Retinal pigment epithelial cell (primary cell): ENCODE measurements around the gene LRPAP1.

ENCODE experiments used
- DNase-seq: peaks from one replicate; pipeline ENCODE4 v3.0.0-alpha.2; 2010; ENCODE audit warnings: low read depth
- H3K4me3 ChIP-seq: 2 replicates; pipeline ENCODE4 v1.5.1; 2011; ENCODE audit warnings: mild to moderate bottlenecking, low read length, control low read depth, moderate library complexity
- TF ChIP-seq, protein P1 (sequence below): conservative IDR thresholded peaks from 2 replicates; pipeline ENCODE4 v1.5.1; 2011; ENCODE audit warnings: low read depth, low read length, control low read depth, inconsistent platforms

The LRPAP1 gene

DNA sequence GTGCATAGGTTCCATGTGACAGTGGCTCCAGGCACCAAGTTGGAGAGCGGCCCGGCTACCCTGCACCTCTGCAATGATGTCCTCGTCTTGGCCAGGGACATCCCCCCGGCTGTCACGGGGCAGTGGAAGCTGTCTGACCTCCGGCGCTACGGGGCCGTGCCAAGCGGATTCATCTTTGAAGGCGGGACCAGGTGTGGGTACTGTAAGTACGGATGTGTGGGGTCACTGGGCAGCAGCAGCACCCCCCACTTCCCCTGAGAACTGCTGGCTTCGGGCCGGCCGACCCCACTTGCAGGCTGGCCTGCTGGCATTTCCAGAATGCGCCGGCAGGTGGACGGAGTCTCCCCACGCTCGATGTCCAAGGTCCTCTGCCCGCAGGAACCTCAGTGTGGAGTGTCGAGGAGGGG lies 55.9 kb downstream of the LRPAP1 start:
- no peak for DNase-seq
- H3K4me3 ChIP-seq: no peak overlapping the region
- TF ChIP-seq, protein P1, sequence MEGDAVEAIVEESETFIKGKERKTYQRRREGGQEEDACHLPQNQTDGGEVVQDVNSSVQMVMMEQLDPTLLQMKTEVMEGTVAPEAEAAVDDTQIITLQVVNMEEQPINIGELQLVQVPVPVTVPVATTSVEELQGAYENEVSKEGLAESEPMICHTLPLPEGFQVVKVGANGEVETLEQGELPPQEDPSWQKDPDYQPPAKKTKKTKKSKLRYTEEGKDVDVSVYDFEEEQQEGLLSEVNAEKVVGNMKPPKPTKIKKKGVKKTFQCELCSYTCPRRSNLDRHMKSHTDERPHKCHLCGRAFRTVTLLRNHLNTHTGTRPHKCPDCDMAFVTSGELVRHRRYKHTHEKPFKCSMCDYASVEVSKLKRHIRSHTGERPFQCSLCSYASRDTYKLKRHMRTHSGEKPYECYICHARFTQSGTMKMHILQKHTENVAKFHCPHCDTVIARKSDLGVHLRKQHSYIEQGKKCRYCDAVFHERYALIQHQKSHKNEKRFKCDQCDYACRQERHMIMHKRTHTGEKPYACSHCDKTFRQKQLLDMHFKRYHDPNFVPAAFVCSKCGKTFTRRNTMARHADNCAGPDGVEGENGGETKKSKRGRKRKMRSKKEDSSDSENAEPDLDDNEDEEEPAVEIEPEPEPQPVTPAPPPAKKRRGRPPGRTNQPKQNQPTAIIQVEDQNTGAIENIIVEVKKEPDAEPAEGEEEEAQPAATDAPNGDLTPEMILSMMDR: no peak

DNA sequence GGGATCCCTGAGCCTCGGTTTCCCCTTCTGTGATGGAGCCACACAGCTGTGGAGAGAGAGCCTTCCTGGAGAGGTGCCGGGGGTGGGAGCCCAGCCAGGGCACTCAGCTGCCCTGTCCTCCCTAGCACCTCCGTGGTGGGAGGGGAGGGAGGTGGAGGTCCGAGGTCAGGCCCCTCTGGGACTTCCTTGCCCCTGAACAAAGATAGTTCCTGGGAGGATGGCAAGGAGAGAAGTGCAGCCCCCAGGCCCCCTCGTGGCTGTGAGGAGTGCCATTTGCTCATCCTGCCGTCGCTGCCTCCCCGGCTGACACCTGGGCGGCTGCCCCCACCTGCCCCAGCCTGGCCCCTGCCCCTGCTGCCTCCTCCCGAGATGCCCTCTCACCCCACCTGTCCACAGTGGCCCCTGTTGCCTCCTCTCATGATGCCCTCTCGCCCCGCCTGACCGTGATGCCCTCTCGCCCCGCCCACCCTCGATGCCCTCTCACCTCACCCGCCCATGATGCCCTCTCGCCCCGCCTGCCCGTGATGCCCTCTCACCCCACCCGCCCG lies 56.4 kb downstream of the LRPAP1 start:
- H3K4me3 ChIP-seq: no peak overlapping the region
- TF ChIP-seq, protein P1: no peak
- DNase-seq: no peak

DNA sequence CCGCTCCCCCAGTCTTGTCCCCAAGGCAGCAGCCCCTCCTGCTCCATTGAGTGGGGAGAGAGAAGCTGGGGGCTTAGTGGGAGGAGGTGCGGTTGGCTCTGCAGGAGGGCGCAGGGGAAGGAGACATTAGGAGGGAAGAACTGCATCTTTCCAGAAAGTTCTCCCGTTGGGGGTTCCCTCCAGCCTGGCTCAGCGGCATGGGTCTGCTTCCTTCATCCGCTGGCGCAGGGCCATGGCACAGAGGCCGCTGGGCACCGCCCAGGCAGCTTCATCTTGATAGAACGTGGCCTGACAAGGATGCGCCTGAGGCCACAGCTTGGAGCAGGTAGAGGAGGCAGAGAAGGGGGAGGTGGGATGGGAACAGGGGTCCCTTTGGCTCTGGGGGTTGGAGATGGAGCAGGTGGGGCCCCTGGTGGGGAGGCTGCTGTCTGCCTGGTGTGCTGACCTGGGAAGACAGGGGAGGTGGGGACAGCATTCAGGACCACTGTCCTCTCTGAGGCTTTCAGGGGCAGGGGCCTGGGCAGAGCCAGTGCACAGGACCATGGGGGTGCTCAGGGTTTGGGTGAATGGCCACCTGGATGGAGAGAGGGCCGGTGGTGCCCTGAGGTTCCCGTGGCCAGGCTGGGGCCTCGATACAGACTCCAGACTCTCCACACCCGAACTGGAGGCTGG lies 57.0 kb downstream of the LRPAP1 start:
- TF ChIP-seq, protein P1: no peak
- DNase-seq: no peak
- no peak overlapping the region for H3K4me3 ChIP-seq

DNA sequence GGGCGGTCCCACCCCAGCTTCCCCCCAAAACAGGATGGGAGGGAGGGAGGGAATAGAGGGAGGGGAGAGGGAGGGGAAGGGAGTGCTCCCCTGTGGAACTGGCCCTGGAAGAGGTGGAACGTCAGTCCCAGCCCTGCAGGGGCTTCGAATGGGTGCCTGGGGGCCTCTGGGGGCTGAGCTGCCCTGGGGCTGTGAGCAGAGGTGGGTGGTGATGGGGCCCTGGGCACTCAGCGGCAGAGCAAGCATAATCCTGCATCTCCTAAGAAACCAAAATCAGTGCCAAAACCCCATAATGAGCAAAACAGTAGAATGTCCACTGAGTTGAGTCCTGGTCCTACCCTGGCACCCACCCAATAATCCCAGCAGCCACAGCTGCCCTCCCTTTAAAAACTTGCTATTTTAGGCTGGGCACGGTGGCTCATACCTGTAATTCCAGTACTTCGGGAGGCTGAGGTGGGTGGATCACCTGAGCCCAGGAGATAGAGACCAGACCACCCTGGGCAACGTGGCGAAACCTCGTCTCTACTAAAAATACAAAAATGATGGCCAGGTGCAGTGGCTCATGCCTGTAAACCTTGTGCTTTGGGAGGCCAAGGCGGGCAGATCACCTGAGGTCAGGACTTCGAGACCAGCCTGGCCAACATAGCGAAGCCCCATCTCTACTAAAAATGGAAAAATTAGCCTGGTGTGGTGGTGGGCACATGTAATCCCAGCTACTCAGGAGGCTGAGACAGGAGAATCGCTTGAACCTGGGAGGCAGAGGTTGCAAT lies 58.0 kb downstream of the LRPAP1 start:
- H3K4me3 ChIP-seq: no peak overlapping the region
- DNase-seq: no peak
- TF ChIP-seq, protein P1: no peak

DNA sequence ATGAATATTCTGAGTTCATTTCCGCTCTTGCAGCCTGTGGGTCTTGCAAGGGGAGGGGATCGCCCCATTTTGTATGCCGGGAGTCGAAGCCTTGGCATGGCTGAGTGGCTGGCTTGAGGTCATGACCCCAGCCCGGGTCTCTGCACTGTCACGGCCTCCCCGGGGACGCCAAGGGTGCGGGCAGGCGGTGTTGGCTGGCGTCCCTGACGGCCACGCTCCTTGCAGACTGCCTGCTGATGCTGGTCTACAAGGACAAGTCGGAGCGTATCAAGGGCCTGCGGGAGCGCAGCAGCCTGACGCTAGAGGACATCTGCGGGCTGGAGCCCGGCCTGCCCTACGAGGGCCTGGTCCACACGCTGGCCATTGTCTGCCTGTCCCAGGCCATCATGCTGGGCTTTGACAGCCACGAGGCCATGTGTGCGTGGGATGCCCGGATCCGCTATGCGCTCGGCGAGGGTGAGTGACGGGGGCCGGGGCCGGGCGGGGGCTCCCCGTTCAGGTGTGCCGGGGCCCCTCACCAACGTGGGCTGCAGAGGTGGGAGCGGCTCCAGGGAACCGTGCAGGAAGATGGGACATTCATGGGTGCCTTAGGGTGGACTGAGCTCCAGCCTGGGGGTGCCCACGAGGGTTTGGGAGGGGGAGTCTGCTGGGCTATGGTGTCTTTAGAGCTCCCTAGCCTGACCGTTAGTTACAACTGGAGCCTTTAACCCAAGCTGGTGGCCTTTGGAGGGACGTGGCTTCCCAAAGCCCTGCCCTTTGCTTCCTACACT lies 58.9 kb downstream of the LRPAP1 start:
- no peak overlapping the region for H3K4me3 ChIP-seq
- DNase-seq: no peak
- TF ChIP-seq, protein P1: no peak

DNA sequence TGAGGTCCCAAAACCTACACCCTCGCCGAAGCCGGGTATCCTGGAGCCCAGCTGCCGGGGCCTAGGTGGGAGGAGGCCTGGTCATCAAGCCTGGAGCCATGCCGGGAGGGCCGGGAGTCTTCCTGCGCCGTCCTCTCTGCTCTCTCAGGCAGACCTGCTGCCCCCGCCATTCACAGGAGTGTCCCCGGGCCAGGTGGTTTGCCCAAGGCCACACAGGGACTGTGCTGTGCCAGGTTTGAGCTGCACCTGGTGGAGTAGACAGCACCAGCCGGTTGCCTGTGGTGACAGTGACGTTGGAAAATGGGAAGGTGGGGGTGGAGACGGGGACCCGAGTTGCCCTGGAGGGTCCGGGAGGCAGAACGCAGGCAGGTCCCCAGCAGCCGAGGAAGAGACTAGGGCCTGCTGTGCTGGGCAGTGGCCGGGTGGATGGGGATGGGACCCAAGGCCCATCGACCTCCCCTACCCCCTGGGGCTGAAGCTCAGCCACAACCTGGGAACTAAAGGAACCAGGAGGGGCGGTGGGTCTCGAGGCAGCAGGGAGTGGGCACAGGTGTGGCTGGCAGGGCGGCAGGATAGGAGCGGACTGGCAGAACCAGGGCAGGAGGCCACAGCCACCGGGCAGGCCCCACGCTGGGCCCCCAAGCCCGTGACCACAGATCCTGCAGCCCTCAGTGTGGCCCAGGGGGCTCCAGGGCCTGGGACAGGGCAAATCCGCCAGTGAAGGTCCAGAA lies 59.6 kb downstream of the LRPAP1 start:
- H3K4me3 ChIP-seq: no peak overlapping the region
- TF ChIP-seq, protein P1: no peak
- DNase-seq: no peak
